ENCODE data around the gene SNX1. TPM values are rescaled to one million over a fixed set of nuclear protein-coding genes. Genes with fewer than 3 reads are reported as not detected.
"Not testable (repeated sequence)": the region's sequence is repeated elsewhere in the genome, so short reads cannot be mapped to it uniquely, and the experiment has no call there.

Gene SNX1
- total RNA-seq, 2 experiments from 2014 or later, result 30.1 to 129 TPM

DNA sequence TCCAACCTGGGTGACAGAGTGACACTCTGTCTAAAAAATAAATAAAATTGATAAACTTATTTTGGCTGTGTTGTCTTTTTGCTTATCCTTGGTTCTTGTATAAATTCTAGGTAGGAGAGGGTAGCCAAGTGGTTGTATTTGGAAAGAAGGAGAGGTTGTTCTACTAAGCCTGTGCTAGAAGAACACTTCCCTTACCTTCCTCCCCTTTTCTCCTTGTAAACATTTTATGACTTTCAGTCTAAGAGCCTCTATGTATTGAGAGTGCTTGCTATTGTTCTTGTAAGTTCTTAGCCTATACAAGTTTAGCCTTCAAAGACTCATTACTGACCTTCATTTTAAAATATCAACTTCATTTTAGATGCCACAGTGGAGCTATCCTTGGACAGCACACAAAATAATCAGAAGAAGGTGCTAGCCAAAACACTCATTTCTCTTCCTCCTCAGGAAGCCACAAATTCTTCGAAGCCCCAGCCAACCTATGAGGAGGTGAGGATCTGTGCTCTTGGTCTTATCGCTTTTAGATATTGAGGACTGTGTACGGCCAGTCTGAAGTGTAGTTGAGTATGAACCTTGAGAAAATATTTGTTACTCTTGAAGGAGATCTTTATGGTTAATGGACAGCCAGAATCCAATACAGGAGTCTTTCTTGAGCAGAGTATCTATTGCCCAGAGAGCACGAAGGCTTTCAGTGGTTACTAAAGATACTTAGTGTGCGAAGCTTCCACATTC is 22.1 kb downstream of the SNX1 start:
- no TSS peak for BruUV-seq (replicated peaks)
- H3K27ac ChIP-seq (ENCODE audit: low read depth, low read length, poor library complexity, severe bottlenecking), result no peak overlapping the region
- H3K4me2 ChIP-seq (ENCODE audit: low read length), result no peak overlapping the region
- no peaks in the 10 kb centered on the region for H3K4me1 ChIP-seq (ENCODE audit: insufficient read depth, low read length, poor library complexity, severe bottlenecking)
- intact Hi-C loops (cut with micrococcal nuclease; ENCODE audit: unreplicated experiment), result no loop called here
- no peak for DNase-seq (ENCODE audit: low spot score)
- no peak overlapping the region for H2AFZ ChIP-seq (ENCODE audit: low read length)
- H3K79me2 ChIP-seq (ENCODE audit: insufficient read depth, low read depth, low read length), result no peaks in the 10 kb centered on the region
- ChIA-PET POLR2A (interaction anchor here (0.7 to 1.1 kb wide), 2 partner anchors 8 to 655 kb away, joined by 3 read pairs; no protein-coding TSS in a partner anchor), CTCF (ENCODE audit: unreplicated experiment) (no interaction called here)
- H3K36me3 ChIP-seq (ENCODE audit: insufficient read depth, low read length), result peaks cover 99% of the 10 kb centered on the region
- H3K9me2 ChIP-seq (ENCODE audit: insufficient read depth, low read length), result no peaks in the 10 kb centered on the region
- H3K9me3 ChIP-seq (ENCODE audit: low read length), result no peaks in the 10 kb centered on the region
- no peak for TF ChIP-seq EZH2phosphoT487 (IDR thresholded peaks at IDR 0.05; ENCODE audit: borderline replicate concordance, low read depth, low read length)
- TF ChIP-seq, protein P1, sequence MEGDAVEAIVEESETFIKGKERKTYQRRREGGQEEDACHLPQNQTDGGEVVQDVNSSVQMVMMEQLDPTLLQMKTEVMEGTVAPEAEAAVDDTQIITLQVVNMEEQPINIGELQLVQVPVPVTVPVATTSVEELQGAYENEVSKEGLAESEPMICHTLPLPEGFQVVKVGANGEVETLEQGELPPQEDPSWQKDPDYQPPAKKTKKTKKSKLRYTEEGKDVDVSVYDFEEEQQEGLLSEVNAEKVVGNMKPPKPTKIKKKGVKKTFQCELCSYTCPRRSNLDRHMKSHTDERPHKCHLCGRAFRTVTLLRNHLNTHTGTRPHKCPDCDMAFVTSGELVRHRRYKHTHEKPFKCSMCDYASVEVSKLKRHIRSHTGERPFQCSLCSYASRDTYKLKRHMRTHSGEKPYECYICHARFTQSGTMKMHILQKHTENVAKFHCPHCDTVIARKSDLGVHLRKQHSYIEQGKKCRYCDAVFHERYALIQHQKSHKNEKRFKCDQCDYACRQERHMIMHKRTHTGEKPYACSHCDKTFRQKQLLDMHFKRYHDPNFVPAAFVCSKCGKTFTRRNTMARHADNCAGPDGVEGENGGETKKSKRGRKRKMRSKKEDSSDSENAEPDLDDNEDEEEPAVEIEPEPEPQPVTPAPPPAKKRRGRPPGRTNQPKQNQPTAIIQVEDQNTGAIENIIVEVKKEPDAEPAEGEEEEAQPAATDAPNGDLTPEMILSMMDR (conservative IDR thresholded peaks at IDR 0.05; ENCODE audit: low read length), result no peak
- no peak overlapping the region for H3K4me3 ChIP-seq (ENCODE audit: low read depth, low read length, poor library complexity, severe bottlenecking)
- no peaks in the 10 kb centered on the region for H4K20me1 ChIP-seq (ENCODE audit: insufficient read depth, low read length)

GRCh38 chr15:64120322-64120721 is 24.5 kb downstream of the SNX1 start:
- CTCF ChIA-PET (ENCODE audit: unreplicated experiment); H2AFZ ChIP-seq (ENCODE audit: low read length); H3K9me3 ChIP-seq (ENCODE audit: low read length); H3K79me2 ChIP-seq (ENCODE audit: insufficient read depth, low read depth, low read length); H3K4me3 ChIP-seq (ENCODE audit: low read depth, low read length, poor library complexity, severe bottlenecking); DNase-seq (ENCODE audit: low spot score); BruUV-seq (replicated peaks); intact Hi-C loops (cut with micrococcal nuclease; ENCODE audit: unreplicated experiment); H3K4me2 ChIP-seq (ENCODE audit: low read length); H4K20me1 ChIP-seq (ENCODE audit: insufficient read depth, low read length); H3K4me1 ChIP-seq (ENCODE audit: insufficient read depth, low read length, poor library complexity, severe bottlenecking); H3K9me2 ChIP-seq (ENCODE audit: insufficient read depth, low read length); H3K27ac ChIP-seq (ENCODE audit: low read depth, low read length, poor library complexity, severe bottlenecking): not testable (repeated sequence)
- peaks cover 91% of the 10 kb centered on the region for H3K36me3 ChIP-seq (ENCODE audit: insufficient read depth, low read length)
- POLR2A ChIA-PET, result interaction anchor here (0.6 to 0.7 kb wide), 3 partner anchors 10 to 56 kb away, joined by 3 to 4 read pairs (median 3); no protein-coding TSS in a partner anchor

DNA sequence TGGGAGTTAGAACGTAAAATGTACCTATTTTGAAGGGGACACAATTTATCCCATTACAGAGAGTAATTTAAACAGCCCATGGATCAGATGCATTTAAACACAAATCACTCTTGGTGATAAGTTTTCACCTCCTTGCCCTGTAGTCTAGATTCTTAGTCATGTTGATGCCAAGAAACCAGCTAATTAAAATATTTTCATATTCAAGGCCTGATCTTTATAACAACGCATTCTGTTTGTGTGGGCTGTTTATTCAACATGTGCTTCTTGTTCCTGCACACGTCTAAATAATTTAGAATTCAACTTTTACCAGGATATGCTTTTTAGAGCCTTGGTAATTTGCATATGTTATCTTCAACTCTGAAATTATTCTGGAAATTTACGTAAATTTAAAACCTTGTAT is 25.8 kb downstream of the SNX1 start:
- no peaks in the 10 kb centered on the region for H3K9me3 ChIP-seq (ENCODE audit: low read length)
- H3K27ac ChIP-seq (ENCODE audit: low read depth, low read length, poor library complexity, severe bottlenecking), result no peak overlapping the region
- no peaks in the 10 kb centered on the region for H3K4me1 ChIP-seq (ENCODE audit: insufficient read depth, low read length, poor library complexity, severe bottlenecking)
- BruUV-seq (replicated peaks), result no TSS peak
- DNase-seq (ENCODE audit: low spot score), result no peak
- H3K4me3 ChIP-seq (ENCODE audit: low read depth, low read length, poor library complexity, severe bottlenecking), result no peak overlapping the region
- no peaks in the 10 kb centered on the region for H3K9me2 ChIP-seq (ENCODE audit: insufficient read depth, low read length)
- H3K36me3 ChIP-seq (ENCODE audit: insufficient read depth, low read length), result peaks cover 86% of the 10 kb centered on the region
- ChIA-PET POLR2A (interaction anchor here (0.6 to 1.2 kb wide), 2 partner anchors 9 to 141 kb away, joined by 3 read pairs; no protein-coding TSS in a partner anchor), CTCF (ENCODE audit: unreplicated experiment) (no interaction called here)
- H4K20me1 ChIP-seq (ENCODE audit: insufficient read depth, low read length), result no peaks in the 10 kb centered on the region
- intact Hi-C loops (cut with micrococcal nuclease; ENCODE audit: unreplicated experiment), result no loop called here
- H2AFZ ChIP-seq (ENCODE audit: low read length), result no peak overlapping the region
- no peaks in the 10 kb centered on the region for H3K79me2 ChIP-seq (ENCODE audit: insufficient read depth, low read depth, low read length)
- no peak overlapping the region for H3K4me2 ChIP-seq (ENCODE audit: low read length)
- TF ChIP-seq EZH2phosphoT487 (IDR thresholded peaks at IDR 0.05; ENCODE audit: borderline replicate concordance, low read depth, low read length), result no peak
- TF ChIP-seq, protein P1 (conservative IDR thresholded peaks at IDR 0.05; ENCODE audit: low read length), result no peak

All from OCI-LY7 (cell line).